Liver (tissue), 9 donors: ENCODE data around the gene SWAP70. TPM values are rescaled to one million over a fixed set of nuclear protein-coding genes. Genes with fewer than 3 reads are reported as not detected.

Experiments
- DNase-seq: peaks from one replicate; pipeline ENCODE4 v3.0.0-alpha.2; 2017; ENCODE audit warnings: low spot score
- H3K27ac ChIP-seq, 2 donors: one replicate each; pipeline ENCODE4 v1.7.0; 2013; ENCODE audit warnings: inconsistent platforms in 2 of 2, low read length in 2 of 2, control low read depth in 1 of 2, low read depth in 1 of 2, mild to moderate bottlenecking in 1 of 2
- H3K27me3 ChIP-seq, 4 donors: one replicate each; pipeline versions ENCODE4 v1.6.1 to v1.7.0; 2013; ENCODE audit warnings: low read length in 3 of 4, inconsistent platforms in 1 of 4, mild to moderate bottlenecking in 1 of 4, moderate library complexity in 1 of 4; ENCODE audit not compliant: control insufficient read depth in 4 of 4, insufficient read depth in 4 of 4
- H3K36me3 ChIP-seq, 4 donors: one replicate each; pipeline versions ENCODE4 v1.6.1 to v1.7.0; 2013; ENCODE audit warnings: low read length in 3 of 4, mild to moderate bottlenecking in 3 of 4, low read depth in 1 of 4, moderate library complexity in 1 of 4; ENCODE audit not compliant: control insufficient read depth in 4 of 4, insufficient read depth in 3 of 4
- H3K4me1 ChIP-seq, 4 donors: one replicate each; pipeline versions ENCODE4 v1.6.1 to v1.7.0; 2013; ENCODE audit warnings: low read length in 3 of 4, mild to moderate bottlenecking in 3 of 4, moderate library complexity in 1 of 4; ENCODE audit not compliant: control insufficient read depth in 4 of 4, insufficient read depth in 4 of 4
- H3K4me3 ChIP-seq, 3 donors: one replicate each; pipeline versions ENCODE4 v1.6.1 to v1.7.0; 2013; ENCODE audit warnings: low read length in 3 of 3, control low read depth in 1 of 3, low read depth in 1 of 3, mild to moderate bottlenecking in 1 of 3
- H3K9ac ChIP-seq, 2 donors: one replicate each; pipeline ENCODE4 v1.7.0; 2013; ENCODE audit warnings: low read length in 2 of 2, mild to moderate bottlenecking in 2 of 2, moderate library complexity in 2 of 2, control low read depth in 1 of 2, low read depth in 1 of 2
- H3K9me3 ChIP-seq, 4 donors: one replicate each; pipeline versions ENCODE4 v1.6.1 to v1.7.0; 2013; ENCODE audit warnings: low read length in 3 of 4; ENCODE audit not compliant: control insufficient read depth in 4 of 4
- ATF3 ChIP-seq: IDR thresholded peaks from 2 replicates; pipeline ENCODE4 v1.6.1; 2016; ENCODE audit warnings: antibody characterized with exemption
- CTCF ChIP-seq: fragments of 150-350 bp; IDR thresholded peaks from 2 replicates; pipeline ENCODE4 v1.5.1; 2017; ENCODE audit warnings: improper control_type of control experiment, low read depth, low read length; ENCODE audit not compliant: missing input control
- EGR1 ChIP-seq, 2 donors: IDR thresholded peaks; 2 replicates each; pipeline ENCODE4 v1.6.1; 2016 to 2018; ENCODE audit warnings: antibody characterized with exemption in 2 of 2, low read depth in 2 of 2
- FOXA1 ChIP-seq: IDR thresholded peaks from 2 replicates; pipeline ENCODE4 v1.6.1; 2016; ENCODE audit warnings: antibody characterized with exemption
- FOXA2 ChIP-seq: IDR thresholded peaks from 2 replicates; pipeline ENCODE4 v1.6.1; 2016; ENCODE audit warnings: antibody characterized with exemption
- GABPA ChIP-seq, 2 donors: IDR thresholded peaks in 1 of 2; conservative IDR thresholded peaks in 1 of 2; 2 replicates each; pipeline ENCODE4 v1.6.1; 2016; ENCODE audit warnings: antibody characterized with exemption in 2 of 2, mild to moderate bottlenecking in 1 of 2, moderate library complexity in 1 of 2
- HNF4A ChIP-seq, 2 donors: conservative IDR thresholded peaks; 2 replicates each; pipeline ENCODE4 v1.6.1; 2016; ENCODE audit warnings: antibody characterized with exemption in 2 of 2, mild to moderate bottlenecking in 2 of 2
- HNF4G ChIP-seq: IDR thresholded peaks from 2 replicates; pipeline ENCODE4 v1.6.1; 2016; ENCODE audit warnings: antibody characterized with exemption
- JUND ChIP-seq, 2 donors: IDR thresholded peaks; 2 replicates each; pipeline ENCODE4 v1.6.1; 2016; ENCODE audit warnings: antibody characterized with exemption in 2 of 2
- MAX ChIP-seq: IDR thresholded peaks from 2 replicates; pipeline ENCODE4 v1.6.1; 2016; ENCODE audit warnings: antibody characterized with exemption
- NR2F2 ChIP-seq: IDR thresholded peaks from 2 replicates; pipeline ENCODE4 v1.6.1; 2016; ENCODE audit warnings: antibody characterized with exemption
- RAD21 ChIP-seq, 2 donors: IDR thresholded peaks; 2 replicates each; pipeline ENCODE4 v1.6.1; 2016; ENCODE audit warnings: antibody characterized with exemption in 2 of 2, mild to moderate bottlenecking in 2 of 2
- REST ChIP-seq: IDR thresholded peaks from 2 replicates; pipeline ENCODE4 v1.6.1; 2016; ENCODE audit warnings: antibody characterized with exemption, mild to moderate bottlenecking
- RXRA ChIP-seq, 2 donors: IDR thresholded peaks; 2 replicates each; pipeline ENCODE4 v1.6.1; 2017 to 2018; ENCODE audit warnings: antibody characterized with exemption in 2 of 2, mild to moderate bottlenecking in 1 of 2
- SP1 ChIP-seq: IDR thresholded peaks from 2 replicates; pipeline ENCODE4 v1.6.1; 2018; ENCODE audit warnings: antibody characterized with exemption, mild to moderate bottlenecking
- TAF1 ChIP-seq: conservative IDR thresholded peaks from 2 replicates; pipeline ENCODE4 v1.6.1; 2016; ENCODE audit warnings: antibody characterized with exemption, mild to moderate bottlenecking
- YY1 ChIP-seq: IDR thresholded peaks from 2 replicates; pipeline ENCODE4 v1.6.1; 2016; ENCODE audit warnings: antibody characterized with exemption, mild to moderate bottlenecking
- ZBTB33 ChIP-seq: IDR thresholded peaks from 2 replicates; pipeline ENCODE4 v1.6.1; 2016; ENCODE audit warnings: antibody characterized with exemption
- WGBS: extraction: QIAGEN DNeasy Blood & Tissue Kit; methylation state at CpG from one replicate; pipeline ENCODE4 v1.1.7; 2013; 5-methylcytosine and 5-hydroxymethylcytosine counted together
- polyA plus RNA-seq, 2 donors: library from polyadenylated mRNA; stranded (reverse) in 1 of 2; unstranded in 1 of 2; fragments of 200-250 nt in 1 of 2; fragments of >200 nt in 1 of 2; fragmentation: Nextera tagmentation in 1 of 2; extraction: Ambion mirVana in 1 of 2; gene quantifications; one replicate each; pipeline versions ENCODE4 v1.2.1 to v1.2.3, GENCODE V29; 2013 to 2015
- total RNA-seq, 2 donors: library from RNA; depleted of rRNA; stranded (reverse); fragments of >200 nt; gene quantifications; one replicate each; pipeline ENCODE4 v1.2.3, GENCODE V29; 2014
- donor health status: healthy.
- donor health status: healthy.
- donor health status: healthy.
- donor health status: healthy.
- donor health status: healthy.

SWAP70 gene
- total and polyA plus RNA-seq, 4 donors: 4.0 to 8.4 (median 5.8) TPM

- H3K4me1 ChIP-seq: no peaks in the 10 kb centered on the region
- 93% methylated on average over 3 of the region's 3 CpGs for WGBS
These were observed 62.6 kb downstream of the SWAP70 start for GRCh38 chr11:9726321-9727022.

GRCh38 chr11:9728058-9728457, 64.2 kb downstream of the SWAP70 start:
- peaks cover 0 to 8% (median 4%) of the 10 kb centered on the region in 4 donors for H3K36me3 ChIP-seq
- H3K4me1 ChIP-seq: no peaks in the 10 kb centered on the region

More at GRCh38 chr11:9726321-9727022, 62.6 kb downstream of the SWAP70 start:
- H3K36me3 ChIP-seq: peaks cover 0 to 5% (median 0%) of the 10 kb centered on the region in 4 donors
- no peak for DNase-seq
- H3K27ac ChIP-seq: no peak overlapping the region
- H3K27me3 ChIP-seq: no peaks in the 10 kb centered on the region
- TF ChIP-seq SP1: no peak
- TF ChIP-seq YY1: no peak
- TF ChIP-seq HNF4A (conservative IDR thresholded peaks at IDR 0.05): no peak
- TF ChIP-seq CTCF: no peak
- TF ChIP-seq JUND (IDR thresholded peaks at IDR 0.05): no peak
- no peak for TF ChIP-seq MAX
- TF ChIP-seq RXRA (IDR thresholded peaks at IDR 0.05): no peak
- TF ChIP-seq GABPA (IDR thresholded peaks at IDR 0.05 in 1 of 2, conservative IDR thresholded peaks at IDR 0.05 in 1 of 2): no peak
- no peak for TF ChIP-seq TAF1
- TF ChIP-seq HNF4G: no peak
- no peak for TF ChIP-seq FOXA2
- H3K4me3 ChIP-seq: no peak overlapping the region
- H3K9me3 ChIP-seq: no peaks in the 10 kb centered on the region
- H3K9ac ChIP-seq: no peak overlapping the region

More at GRCh38 chr11:9728058-9728457, 64.2 kb downstream of the SWAP70 start:
- H3K4me3 ChIP-seq: no peak overlapping the region
- no peaks in the 10 kb centered on the region for H3K27me3 ChIP-seq
- TF ChIP-seq ATF3 (no peak), YY1 (no peak), EGR1 (IDR thresholded peaks at IDR 0.05; ENCODE audit: low read depth in 2 of 2) (no peak), CTCF (no peak), FOXA2 (no peak), FOXA1 (no peak), JUND (IDR thresholded peaks at IDR 0.05) (no peak), REST (no peak), NR2F2 (no peak), ZBTB33 (no peak), RAD21 (IDR thresholded peaks at IDR 0.05) (no peak), HNF4A (conservative IDR thresholded peaks at IDR 0.05) (no peak), RXRA (IDR thresholded peaks at IDR 0.05) (no peak), GABPA (IDR thresholded peaks at IDR 0.05 in 1 of 2, conservative IDR thresholded peaks at IDR 0.05 in 1 of 2) (no peak), TAF1 (no peak), HNF4G (no peak)
- no peak overlapping the region for H3K27ac ChIP-seq
- no peaks in the 10 kb centered on the region for H3K9me3 ChIP-seq
- H3K9ac ChIP-seq: no peak overlapping the region
- WGBS: 95% methylated on average over 3 of the region's 3 CpGs
- DNase-seq: no peak
